Kidney glomerular epithelial cell (primary cell): ENCODE results near the gene KCNIP1.
A peak's percentile ranks its signal among the peaks of the same experiment; 100 is the strongest.

Experiments used
- DNase-seq: peaks from one replicate; lab custom pipeline; 2025; lab: John Stamatoyannopoulos, UW

The KCNIP1 gene

DNA sequence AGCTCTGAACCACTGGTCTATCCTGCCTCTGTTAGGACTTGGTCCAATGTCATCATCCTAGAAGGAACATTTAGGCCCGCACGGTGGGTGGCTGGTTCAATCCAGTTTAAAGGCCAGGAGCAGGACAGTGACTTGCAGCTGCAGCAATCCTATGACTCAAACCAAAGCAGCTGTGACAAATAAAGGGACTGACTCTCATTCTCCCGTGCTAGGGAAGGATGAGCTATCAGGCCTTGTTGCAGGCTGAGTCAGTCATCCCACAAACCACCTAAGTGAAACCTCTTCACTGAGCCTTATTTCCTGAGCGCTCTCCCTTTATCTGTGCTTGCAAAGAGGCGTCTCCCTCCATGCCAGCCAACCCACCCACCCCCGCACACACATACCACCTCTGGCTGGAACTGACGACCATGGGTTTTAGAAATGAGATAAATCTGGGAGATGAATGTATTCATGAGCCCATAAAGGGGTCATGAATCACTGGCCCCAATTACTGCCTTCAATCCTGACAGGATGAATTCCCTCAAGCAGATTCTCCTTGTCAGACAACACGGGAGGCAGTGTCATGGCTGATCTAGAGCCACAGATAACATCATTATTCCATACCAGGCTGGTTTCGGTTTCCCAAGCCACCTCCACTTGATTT, 93.4 kb downstream of the KCNIP1 start:
- DNase-seq: peak; percentile 92

DNA sequence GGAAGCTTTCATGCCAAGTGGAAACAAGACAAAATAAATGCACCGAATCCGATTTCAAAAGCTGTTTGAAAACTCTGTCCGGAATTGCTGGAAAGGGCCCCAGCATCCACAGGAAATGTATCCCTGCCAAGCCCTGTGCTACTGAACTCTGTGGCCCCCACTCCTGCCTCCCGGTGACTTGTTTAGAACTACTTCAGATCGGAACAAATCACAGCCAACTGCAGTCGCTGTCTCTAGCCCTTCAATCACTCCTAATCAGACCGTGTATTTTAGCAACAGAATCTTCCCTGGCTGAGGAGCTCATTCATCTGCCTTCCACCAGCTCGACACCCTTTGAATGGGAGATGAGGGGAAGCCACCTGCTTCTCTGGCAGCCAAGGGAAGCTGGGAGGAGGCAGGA, 94.1 kb downstream of the KCNIP1 start:
- DNase-seq: no peak

DNA sequence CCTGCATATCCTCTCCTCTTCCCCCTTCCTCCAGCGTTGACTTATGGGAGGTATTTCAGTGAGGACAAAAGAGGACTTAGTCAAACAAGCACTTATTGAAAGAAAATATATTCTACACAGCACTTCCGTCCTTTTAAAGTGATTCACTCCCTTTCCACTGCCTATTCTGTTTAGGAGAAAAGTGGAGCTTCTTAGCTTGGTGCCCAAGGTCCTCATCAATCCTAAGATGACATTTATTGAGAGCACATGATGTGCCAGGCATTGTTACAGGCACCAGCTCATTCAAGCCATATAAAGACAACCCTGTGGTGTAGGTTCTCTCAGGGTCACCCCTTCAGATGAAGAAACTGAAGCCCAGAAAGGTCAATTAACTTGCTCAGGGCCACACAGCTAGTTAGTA, 95.9 kb downstream of the KCNIP1 start:
- DNase-seq: no peak

DNA sequence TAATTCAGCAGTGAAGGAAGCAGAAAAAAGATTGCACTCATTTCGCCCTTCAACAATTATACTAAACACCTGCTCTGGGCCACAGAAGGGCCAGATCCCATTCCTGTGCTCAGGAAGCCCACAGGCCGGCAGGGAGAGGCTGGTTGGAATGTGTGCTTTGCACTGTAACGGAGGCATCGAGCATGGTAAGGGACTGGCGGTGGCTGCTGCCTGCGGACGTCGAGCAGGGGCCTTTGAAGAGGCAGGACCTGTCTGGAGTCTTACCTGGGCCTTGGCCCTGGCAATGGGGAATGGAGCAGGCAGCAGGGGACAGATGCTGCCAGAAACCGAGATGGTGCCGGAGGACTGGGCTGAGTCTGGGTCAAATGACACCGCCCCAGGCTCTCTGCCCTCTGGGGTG, 97.8 kb downstream of the KCNIP1 start:
- no peak for DNase-seq

DNA sequence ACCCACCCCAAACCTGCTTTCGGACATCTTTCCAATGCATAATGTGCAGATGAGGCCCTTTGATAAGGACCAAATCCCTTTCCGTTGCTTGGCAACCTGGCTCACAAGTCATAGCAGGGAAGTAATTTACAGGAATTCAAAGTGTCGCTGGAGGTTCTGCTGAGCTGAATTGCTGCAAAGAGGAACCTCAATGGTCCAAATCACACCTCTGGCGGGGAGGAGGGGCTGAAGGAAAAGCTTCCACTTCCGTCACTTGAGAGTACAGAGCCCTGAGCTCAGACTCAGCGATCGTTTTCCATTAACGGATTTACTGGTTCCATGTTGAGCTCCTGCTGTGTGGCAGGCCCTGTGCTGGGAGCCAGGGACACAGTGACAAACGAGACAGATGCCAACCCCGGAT, 99.3 kb downstream of the KCNIP1 start:
- no peak for DNase-seq

DNA sequence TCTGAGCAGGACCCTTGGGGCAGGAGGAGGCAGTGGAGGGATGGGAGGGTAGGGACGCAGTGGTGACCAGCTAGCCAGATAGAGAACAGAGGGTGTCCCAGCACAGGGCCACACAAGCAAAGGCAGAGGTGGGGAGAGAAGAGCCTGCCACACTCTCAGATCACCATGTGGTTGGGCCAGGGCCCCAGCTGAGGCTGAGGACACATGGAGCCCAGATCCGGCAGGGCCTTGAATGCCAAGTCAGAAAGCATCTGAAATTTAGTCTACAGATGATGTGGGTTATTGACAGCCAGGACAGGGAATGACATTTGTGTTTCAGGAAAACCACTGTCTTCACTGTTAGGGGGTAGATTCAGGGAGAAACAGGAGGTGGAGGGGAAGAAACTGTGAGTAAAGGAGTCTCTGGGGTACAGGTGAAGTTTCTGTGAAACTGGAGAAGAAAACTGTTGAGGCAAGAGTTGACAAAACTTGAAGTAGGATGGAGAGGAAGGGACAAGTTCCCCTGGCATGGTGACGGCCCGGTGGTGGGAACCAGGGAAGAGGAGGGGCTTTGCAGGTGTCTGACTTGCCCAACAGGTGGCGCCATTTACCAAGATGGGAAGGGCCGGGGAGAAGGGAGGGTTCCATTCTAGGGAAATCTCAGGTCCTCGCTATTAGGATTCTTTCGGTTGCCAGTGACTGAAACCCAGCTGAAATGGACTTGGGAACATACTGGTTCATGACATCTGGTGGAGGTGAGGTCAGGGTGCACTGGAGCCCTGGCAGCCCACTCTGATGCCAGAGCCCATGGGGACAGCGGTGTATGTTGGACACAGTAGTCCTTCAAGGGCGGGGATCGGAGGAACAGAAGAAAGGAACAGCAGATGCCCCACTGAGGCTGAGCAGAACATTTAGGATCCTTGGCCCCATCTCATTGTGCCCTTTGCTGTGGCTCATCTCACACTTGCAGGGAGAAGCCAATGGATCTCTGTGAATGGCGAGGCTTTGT, 100.1 kb downstream of the KCNIP1 start:
- DNase-seq: peak; percentile 22

DNA sequence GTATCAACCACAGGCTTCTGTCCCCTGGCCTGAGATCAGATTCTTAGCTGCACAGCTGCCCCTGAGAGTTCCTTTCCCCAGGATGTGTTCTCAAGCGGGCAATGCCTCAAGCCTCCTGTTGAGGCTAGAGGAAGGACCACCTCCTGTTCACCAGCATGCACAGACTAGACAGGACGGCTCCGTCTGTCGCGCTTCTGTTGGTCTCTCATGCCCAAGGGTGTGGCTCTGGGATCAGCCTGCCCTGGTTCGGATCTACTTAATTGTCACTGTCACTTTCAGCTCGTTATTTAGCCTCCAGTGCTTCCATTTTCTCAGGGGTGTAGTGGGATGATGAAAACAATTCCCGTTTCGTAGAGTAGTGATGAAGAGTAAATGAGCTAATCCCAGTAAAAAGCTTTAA, 103.1 kb downstream of the KCNIP1 start:
- no peak for DNase-seq

DNA sequence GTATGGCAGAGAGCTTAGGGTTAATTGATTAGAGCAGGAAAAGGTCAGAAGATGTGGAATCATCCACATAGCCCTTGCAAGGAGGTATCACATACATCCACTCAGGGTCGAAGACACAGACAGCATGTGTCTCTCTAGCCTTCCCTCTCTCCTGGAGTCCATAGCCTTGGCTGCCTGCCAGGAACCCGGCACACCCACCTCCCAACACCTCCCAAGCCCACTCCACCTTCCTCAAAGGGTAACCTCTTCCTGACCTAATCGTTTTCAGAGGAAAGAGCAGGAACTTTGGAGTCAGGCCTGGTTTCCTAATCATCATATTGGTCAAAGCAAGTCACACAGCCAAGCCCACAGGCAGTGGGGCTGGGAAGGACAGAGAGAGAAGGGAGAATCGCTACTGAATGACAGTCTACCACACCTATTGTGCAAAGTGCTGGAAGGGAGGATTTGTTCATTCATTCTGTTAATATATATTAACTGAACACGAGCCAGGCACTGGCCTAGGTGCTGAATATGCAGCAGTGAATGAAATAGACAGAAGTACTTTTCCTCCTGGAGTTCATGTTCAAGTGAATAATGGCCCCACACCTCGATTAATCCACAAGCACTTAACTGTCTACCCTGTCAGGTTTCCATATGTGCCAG, 107.8 kb downstream of the KCNIP1 start:
- no peak for DNase-seq

DNA sequence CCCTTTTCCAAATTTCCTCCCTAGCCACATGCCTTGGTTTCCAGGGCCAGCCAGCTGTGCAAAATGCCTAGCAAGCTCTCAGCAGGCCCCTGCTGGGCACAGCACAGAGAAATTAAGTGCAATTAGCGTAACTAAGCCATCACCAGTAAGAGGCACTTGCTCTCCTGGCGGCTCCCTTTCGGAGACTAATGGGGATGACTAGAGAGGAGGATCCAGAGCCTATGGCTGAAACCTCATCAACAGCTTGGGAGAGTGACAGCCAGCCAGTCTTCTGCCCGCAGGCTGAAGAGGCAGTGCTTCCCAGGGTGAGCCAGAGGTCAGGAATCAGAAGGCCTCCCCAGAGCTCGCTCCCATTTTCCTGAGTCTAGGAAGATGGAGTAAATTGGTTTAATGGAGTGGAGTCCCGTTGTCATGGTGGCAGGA, 108.4 kb downstream of the KCNIP1 start:
- DNase-seq: no peak

DNA sequence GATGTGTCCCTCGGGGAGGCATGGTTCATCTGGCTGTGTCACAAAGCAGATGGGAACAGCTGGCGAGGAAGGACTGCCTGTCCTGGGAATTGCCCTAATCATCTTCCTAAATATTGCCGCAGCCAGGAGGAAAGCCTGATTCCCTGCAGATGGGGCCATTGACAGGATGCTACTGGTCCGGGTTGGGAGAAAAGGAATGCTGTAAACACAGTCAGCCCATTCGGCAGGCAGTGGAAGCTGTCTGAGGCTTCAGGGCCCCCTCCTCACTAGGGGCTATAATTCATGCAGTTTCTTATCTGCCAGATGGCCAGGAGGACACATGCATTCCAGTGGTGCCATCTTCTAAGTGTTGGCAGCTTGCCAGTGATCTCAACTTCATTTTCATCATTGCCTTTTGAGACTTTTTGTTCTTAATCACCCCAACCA, 110.3 kb downstream of the KCNIP1 start:
- DNase-seq: no peak

DNA sequence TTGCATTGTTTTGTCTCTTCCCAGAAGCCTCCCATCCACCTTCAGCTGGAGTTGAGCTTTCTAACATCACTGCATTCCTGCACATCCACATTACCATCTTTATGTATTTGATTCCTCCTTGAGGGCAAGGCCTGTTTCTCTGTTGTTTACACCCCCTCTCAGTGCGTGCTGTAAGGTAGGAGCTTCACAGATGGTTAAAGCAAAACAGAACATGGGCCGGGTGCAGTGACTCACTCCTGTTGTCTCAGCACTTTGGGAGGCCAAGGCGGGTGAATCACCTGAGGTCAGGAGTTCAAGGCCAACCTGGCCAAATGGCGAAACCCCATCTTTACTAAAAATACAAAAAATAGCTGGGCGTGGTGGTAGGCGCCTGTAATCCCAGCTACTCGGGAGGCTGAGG, 110.9 kb downstream of the KCNIP1 start:
- no peak for DNase-seq

DNA sequence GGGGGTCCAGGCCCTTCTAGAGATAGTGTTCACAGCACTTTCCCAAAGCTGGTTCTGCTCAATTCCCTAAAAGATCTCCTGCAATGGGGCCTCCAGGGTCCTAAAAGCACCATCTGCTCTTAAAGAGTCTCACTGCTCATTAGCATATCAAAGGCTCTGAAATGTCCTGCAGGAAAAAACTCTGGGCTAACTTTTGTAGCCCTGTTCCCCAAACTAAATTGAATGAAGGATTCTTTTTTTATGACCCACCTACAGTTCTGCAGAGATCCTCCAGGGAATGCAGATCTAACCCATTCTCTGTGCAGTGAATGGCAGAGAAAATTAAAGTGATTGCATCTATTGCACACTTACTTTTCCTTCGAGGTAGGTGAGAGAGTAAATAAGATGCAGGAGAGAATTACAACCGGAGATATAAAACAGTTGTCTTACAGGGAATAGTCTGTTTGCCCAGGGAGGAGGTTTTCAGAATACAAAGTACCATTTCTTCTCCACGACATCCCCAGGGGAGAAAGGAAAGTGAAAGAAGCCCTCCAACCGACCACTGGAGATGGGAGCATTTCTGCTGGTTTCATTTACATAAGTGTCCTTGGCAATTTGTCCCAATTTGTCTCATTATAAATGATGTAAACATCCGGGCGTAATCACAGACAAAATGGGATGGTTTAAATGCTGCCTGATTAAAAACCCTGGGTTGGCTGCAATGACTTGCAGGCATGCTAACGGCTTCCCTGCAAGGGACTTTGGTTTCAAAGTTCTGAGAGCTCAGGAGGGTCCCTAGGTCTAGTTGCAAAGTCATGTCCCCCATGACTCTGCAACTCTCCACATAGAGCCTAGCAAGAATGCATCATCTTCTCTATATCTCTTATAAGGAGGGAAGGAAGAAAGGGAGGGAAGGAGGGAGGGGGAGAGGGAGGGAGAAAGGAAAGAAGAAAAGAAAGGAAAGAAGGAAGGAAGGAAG, 114.0 kb downstream of the KCNIP1 start:
- no peak for DNase-seq

DNA sequence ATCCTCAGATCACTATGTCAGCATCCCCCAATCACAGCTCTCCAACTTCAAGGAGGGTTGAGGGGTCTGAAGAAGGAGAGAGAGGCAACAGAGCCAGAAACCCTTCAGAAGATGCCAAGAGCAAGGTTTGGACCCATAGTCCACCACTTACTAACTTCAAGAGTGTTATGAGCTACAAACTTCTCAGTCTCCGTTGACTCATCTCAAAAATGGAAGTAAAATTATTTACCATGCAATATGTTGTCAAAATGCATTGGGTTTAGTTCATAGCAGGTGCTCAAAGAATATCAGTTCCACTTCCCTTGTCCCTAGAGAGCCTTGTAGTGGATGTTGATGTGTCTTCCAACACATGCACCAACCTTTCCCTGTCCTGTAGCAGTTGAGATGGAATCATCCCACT, 116.0 kb downstream of the KCNIP1 start:
- no peak for DNase-seq

DNA sequence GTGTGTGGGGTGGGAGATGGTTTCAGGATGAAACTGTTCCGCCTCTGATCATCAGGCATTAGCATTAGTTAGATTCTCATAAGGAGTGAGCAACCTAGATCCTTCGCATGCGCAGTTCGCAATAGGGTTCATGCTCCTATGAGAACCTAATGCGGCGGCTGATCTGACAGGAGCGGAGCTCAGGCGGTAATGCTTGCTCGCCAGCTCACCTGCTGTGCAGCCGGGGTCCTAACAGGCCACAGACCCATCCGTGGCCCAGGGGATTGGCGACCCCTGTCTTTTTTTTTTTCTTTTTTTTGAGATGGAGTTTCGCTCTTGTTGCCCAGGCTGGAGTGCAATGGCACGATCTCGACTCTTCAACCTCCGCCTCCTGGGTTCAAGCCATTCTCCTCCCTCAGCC, 119.1 kb downstream of the KCNIP1 start:
- DNase-seq: no peak

DNA sequence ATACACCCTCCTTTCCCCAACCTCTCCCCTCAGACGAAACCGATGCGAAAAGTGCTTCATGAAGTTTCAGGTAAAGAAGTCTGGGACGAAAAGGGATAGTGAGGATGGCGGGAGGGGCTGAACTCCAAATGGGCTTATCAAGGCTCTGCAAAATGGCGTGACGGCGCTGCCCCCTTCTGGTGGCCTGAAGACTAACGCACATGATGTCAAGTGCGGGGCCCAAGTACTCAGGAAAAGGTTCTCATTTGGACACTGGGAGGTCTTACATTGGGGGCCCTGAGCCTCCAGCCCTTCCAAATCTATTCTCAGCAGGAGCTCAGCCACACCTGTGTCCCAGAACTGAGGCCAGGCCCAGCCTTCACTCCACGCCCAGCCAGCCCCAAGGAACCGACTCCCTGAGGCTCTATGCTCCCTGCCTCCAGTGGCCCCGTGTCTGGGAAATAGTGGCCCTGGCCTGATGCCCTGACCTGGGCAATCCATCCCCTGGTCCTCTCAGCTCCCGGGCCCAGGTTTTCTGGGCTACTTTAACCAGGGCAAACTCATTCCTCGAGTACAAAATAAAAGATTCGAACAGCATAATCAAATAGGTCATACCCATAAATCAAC, 119.9 kb downstream of the KCNIP1 start:
- DNase-seq: peak; percentile 36

DNA sequence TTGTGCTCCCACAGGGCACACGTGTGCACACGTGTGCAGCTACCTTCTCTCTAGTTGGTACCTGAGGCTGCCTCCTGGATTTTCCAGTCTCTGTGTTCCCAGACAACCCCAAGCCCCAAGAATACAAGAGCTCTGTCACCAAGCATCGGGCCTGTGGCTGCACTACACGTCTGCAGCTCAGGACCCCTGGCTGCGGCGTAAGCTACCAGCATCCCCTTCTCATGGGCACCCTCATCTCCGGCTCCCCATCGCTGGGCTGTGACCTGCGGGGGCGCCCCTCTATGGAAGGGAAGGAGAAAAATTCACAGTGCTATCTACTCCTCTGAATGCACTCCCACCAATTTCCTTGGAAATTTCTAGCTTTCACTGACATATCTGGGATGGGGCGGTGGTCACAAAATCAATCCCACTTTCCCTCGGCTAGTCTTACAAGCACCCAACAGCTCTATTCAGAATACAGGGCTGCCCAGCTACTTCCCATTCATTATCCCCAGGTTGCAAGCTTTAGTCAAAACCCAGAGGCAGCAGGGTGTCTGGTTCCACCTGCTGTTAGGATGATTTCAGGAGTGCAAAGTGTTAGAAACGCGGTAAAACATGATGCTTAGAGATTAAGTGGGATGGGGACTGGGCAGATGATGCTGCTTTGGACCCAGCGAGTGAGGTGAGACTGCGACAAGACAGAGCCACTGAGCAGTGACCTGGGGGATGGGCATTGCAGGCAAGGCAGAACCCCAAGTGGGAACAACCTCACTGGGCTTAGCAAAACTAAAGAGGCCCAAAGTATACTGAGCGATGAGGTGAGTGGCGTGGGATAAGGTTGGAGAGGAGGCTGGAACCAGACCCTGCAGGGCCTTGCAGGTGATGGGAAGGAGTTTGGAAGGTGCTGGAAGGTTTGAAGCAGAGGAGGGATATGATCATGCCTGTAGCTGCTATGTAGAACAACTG, 121.7 kb downstream of the KCNIP1 start:
- DNase-seq: no peak

DNA sequence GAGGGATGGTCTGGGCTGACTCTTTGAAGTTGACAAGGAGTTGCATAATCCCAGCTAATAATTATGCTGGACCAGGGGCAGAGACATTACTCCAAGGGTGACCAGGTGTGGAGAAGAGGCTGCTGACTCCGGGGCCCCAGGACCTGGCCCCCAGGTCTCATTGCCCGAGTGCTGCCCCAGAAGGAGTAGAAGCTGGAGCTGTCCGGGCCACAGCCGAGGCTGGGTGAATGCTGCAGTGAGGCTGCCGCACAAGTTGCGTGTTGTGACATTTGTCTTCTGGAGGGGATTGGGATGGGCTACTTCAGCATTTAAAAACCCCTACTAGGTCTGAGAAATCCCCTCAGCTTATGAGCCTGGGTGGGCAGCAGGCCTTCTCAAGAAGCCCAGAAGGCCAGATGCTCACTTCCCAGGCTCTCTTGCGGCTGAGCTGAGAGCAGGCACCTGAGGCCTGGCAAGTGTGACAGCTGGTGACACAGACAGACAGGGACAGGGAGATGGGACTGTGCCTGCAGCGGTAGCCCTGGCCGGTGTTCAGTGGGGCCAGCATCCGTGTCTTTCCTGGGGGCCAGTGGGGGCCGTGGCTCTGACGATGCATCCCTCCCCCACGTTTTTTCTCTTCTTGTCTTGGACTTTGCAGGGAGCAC, 122.8 kb downstream of the KCNIP1 start:
- no peak for DNase-seq

DNA sequence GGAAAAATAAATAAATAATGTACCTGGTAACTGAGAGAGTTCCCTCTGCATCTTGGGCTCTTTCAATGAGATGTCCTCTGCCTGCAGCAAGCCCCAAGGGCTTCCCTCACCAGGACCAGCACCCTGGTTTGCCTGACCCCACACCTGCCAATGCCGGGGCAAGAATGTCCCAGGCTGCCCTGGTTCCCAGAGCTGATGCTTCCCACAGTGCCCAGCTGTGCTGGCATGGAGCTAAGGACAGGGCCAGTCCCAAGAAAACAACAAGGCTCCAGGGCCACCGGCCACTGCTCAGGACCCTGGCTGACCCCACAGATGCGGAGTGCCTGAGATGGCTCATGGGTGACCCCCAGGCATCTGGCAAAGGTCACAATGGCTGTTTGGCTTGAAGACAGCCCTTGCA, 123.5 kb downstream of the KCNIP1 start:
- no peak for DNase-seq

DNA sequence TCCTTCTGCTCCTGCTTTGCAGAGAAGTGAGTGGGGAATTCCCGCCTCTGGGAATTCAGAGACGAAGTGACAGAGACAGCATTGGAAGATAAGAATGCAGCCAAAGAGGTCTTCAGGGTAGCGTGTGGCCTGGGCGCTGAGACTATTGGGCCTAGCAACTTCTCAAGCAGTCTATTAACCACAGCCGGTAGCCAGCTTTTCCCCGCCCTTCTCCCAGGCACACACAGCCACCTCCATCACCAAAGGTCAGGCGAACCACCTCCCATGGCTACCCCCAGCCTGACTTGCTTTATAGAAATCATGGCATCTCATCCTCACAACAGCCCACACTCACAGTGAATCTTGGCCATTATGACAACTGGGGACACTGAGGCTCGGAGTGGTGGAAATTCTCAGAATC, 124.2 kb downstream of the KCNIP1 start:
- DNase-seq: no peak
